Measurements from ENCODE around the gene SPEF2. TPM values are rescaled to one million over a fixed set of nuclear protein-coding genes. Genes with fewer than 3 reads are reported as not detected.

SPEF2 gene
- total and polyA plus RNA-seq, 10 of the 15 experiments (the other 5 are each of a cell fraction or from before 2014, with no cell fraction given): 0.03 to 2.0 (median 0.07) TPM; not detected in 3

- no peak for ATAC-seq
- Histone ChIP-seq H3K4me3 (no peak overlapping the region), H3K36me3 (ENCODE audit: control insufficient read depth in 2 of 2, insufficient read depth in 2 of 2, low read length in 1 of 2) (no peaks in the 10 kb centered on the region), H4K20me1 (ENCODE audit: control insufficient read depth, insufficient read depth) (no peaks in the 10 kb centered on the region), H3K9me3 (replicated peaks; ENCODE audit: control insufficient read depth, insufficient read depth, low read length) (no peaks in the 10 kb centered on the region), H3K27ac (ENCODE audit: control insufficient read depth, insufficient read depth) (no peak overlapping the region), H2AFZ (ENCODE audit: control insufficient read depth, low read depth, low read length) (no peak overlapping the region), H3K27me3 (replicated peaks in 1 of 2; ENCODE audit: control insufficient read depth in 2 of 2, insufficient read depth in 2 of 2, low read length in 1 of 2) (no peaks in the 10 kb centered on the region), H3K79me2 (ENCODE audit: control insufficient read depth, insufficient read depth, low read length) (no peaks in the 10 kb centered on the region), H3K9ac (ENCODE audit: control insufficient read depth, insufficient read depth, low read length) (no peak overlapping the region), H3K4me2 (ENCODE audit: control insufficient read depth, insufficient read depth) (no peak overlapping the region), H3K4me1 (ENCODE audit: control insufficient read depth, insufficient read depth, low read length) (no peaks in the 10 kb centered on the region)
- no peak for FAIRE-seq
- ChIA-PET SMC1A (ENCODE audit: uncharacterized antibody, unreplicated experiment) (interaction anchor here (1.4 kb wide), 1 partner anchor 9 kb away, joined by 4 read pairs; no protein-coding TSS in a partner anchor), POLR2A (no interaction called here), CTCF (interaction anchor here (1.0 to 1.5 kb wide), 2 partner anchors 24 to 293 kb away, joined by 3 to 4 read pairs; no protein-coding TSS in a partner anchor), RAD21 (ENCODE audit: unreplicated experiment) (no interaction called here)
- intact Hi-C loops (cut with micrococcal nuclease; ENCODE audit: unreplicated experiment) (no loop called here), in situ Hi-C loops (cut with MboI) (no loop called here)
- no TSS peak for BruUV-seq (replicated peaks)
- DNase-seq (ENCODE audit: low read depth, low spot score): no peak
- TF ChIP-seq EGR1 (IDR thresholded peaks at IDR 0.05; ENCODE audit: borderline replicate concordance in 1 of 2, low read depth in 2 of 2, low read length in 2 of 2): no peak
- no peak for TF ChIP-seq CEBPB (IDR thresholded peaks at IDR 0.05; ENCODE audit: borderline replicate concordance in 1 of 2, low read depth in 2 of 2, low read length in 2 of 2)
- no peak for TF ChIP-seq HDGF (IDR thresholded peaks at IDR 0.05)
- no peak for TF ChIP-seq MYB (IDR thresholded peaks at IDR 0.05; ENCODE audit: borderline replicate concordance, low read depth, low read length)
- no peak for TF ChIP-seq SMAD5 (IDR thresholded peaks at IDR 0.05; ENCODE audit: low read depth)
- TF ChIP-seq ZNF24 (IDR thresholded peaks at IDR 0.05): no peak
- no peak for TF ChIP-seq RBBP5 (conservative IDR thresholded peaks at IDR 0.05)
- TF ChIP-seq TAF1 (IDR thresholded peaks at IDR 0.05; ENCODE audit: borderline replicate concordance, low read depth, low read length): no peak
- no peak for TF ChIP-seq ZSCAN29 (IDR thresholded peaks at IDR 0.05)
Observed at GRCh38 chr5:35634326-35634725, 16.7 kb downstream of the SPEF2 start.

GRCh38 chr5:35640623-35641022 lies 23.0 kb downstream of the SPEF2 start:
- no peaks in the 10 kb centered on the region for H3K4me1 ChIP-seq (ENCODE audit: control insufficient read depth, insufficient read depth, low read length)
- no peaks in the 10 kb centered on the region for H3K27me3 ChIP-seq (replicated peaks in 1 of 2; ENCODE audit: control insufficient read depth in 2 of 2, insufficient read depth in 2 of 2, low read length in 1 of 2)
- ATAC-seq: no peak
- no peak overlapping the region for H3K27ac ChIP-seq (ENCODE audit: control insufficient read depth, insufficient read depth)
- no peaks in the 10 kb centered on the region for H3K36me3 ChIP-seq (ENCODE audit: control insufficient read depth in 2 of 2, insufficient read depth in 2 of 2, low read length in 1 of 2)
- in situ Hi-C loops (cut with MboI): no loop called here
- no peaks in the 10 kb centered on the region for H3K9me3 ChIP-seq (replicated peaks; ENCODE audit: control insufficient read depth, insufficient read depth, low read length)
- no peak for FAIRE-seq
- WGBS (ENCODE audit: insufficient coverage, insufficient replicate concordance, low lambda C conversion rate, missing lambda C conversion rate): 26% methylated on average over 4 of the region's 4 CpGs
- CTCF ChIA-PET: no interaction called here
- H3K79me2 ChIP-seq (ENCODE audit: control insufficient read depth, insufficient read depth, low read length): no peaks in the 10 kb centered on the region
- H3K9ac ChIP-seq (ENCODE audit: control insufficient read depth, insufficient read depth, low read length): no peak overlapping the region
- SMC1A ChIA-PET (ENCODE audit: uncharacterized antibody, unreplicated experiment): interaction anchor here (1.2 kb wide), 1 partner anchor 15 kb away, joined by 3 read pairs; no protein-coding TSS in a partner anchor
- POLR2A ChIA-PET: no interaction called here
- H3K4me3 ChIP-seq: no peak overlapping the region
- no peak overlapping the region for H3K4me2 ChIP-seq (ENCODE audit: control insufficient read depth, insufficient read depth)
- H4K20me1 ChIP-seq (ENCODE audit: control insufficient read depth, insufficient read depth): no peaks in the 10 kb centered on the region
- BruUV-seq (replicated peaks): no TSS peak
- no peak for DNase-seq (ENCODE audit: low read depth, low spot score)
- no peak overlapping the region for H2AFZ ChIP-seq (ENCODE audit: control insufficient read depth, low read depth, low read length)
- RAD21 ChIA-PET (ENCODE audit: unreplicated experiment): no interaction called here
- intact Hi-C loops (cut with micrococcal nuclease; ENCODE audit: unreplicated experiment): no loop called here
- no peak for TF ChIP-seq SUZ12 (IDR thresholded peaks at IDR 0.05; ENCODE audit: unreplicated experiment)
- no peak for TF ChIP-seq ATF3 (IDR thresholded peaks at IDR 0.05; ENCODE audit: borderline replicate concordance, extremely low read depth, low read depth, low read length)
- TF ChIP-seq TBL1XR1 (IDR thresholded peaks at IDR 0.05; ENCODE audit: low read depth, low read length): no peak
- TF ChIP-seq KAT2A (conservative IDR thresholded peaks at IDR 0.05; ENCODE audit: control insufficient read depth, low read depth, low read length): no peak
